ENCODE results near the gene FOXO3. TPM values are rescaled to one million over a fixed set of nuclear protein-coding genes. Genes with fewer than 3 reads are reported as not detected.

Gene FOXO3
- total RNA-seq, 1 donor from 2014 or later: 56.0 TPM

DNA sequence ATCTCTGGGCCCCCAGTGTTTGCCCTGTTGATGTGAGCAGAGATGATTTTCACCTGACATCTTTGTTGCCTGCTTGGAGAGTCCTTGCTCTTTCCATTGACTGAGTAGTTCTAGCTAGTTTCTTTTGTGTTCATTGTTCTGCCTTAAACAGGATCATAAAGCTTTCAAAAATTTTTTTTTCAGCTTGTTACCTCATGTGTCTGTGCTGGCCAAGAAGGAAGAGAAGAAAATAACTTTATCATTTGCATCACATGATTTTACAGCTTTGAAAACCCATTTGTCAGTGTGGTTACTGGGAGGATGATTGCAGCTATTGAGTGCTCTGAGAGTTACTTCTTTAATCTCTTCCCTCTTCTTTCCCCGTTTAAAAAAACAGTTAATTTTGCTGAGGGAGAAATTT is 16.0 kb downstream of the FOXO3 start:
- no peak for DNase-seq

GRCh38 chr6:108578166-108578565 is 17.4 kb downstream of the FOXO3 start:
- DNase-seq: no peak

- no peak for DNase-seq
Measured at GRCh38 chr6:108578595-108579327, 18.0 kb downstream of the FOXO3 start.

DNA sequence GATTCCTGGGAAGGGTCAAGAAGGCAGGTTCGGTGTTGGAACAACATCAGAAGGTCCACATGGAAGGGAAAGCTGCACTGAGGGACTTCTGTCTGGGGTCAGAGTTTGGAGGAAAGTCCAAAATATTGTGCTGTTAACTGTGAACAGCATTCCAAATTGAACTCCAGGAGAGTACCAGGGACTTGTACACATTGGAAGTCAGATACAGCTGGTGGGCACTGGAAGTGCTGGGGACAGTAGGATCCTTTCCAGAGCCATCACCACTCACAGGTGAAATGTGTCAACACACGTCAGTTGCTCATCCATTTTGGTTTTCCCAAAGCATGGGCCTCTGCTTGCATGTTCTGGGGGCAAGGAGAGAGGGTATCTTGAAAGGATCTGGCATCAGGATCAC is 18.6 kb downstream of the FOXO3 start:
- DNase-seq: no peak

DNA sequence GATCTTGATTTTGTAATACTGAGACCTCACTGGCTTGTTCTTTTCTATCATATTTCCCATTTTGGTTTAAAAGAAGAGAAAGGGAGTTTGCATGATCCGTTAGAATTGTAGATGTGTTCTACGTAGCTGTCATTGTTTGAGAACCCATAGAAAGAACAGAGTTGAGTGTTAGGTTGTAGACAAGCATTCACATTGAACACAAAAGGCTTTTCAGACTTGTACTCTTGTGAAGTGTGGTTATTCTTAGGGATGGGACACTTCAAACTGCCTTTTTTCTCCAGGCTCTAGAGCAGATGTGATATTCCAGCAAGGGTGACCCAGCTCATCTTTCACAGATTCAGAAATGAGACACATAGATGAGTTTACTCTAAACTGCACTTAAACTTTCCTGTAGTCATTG is 19.9 kb downstream of the FOXO3 start:
- no peak for DNase-seq

GRCh38 chr6:108581237-108581931 is 20.7 kb downstream of the FOXO3 start:
- no peak for DNase-seq

DNA sequence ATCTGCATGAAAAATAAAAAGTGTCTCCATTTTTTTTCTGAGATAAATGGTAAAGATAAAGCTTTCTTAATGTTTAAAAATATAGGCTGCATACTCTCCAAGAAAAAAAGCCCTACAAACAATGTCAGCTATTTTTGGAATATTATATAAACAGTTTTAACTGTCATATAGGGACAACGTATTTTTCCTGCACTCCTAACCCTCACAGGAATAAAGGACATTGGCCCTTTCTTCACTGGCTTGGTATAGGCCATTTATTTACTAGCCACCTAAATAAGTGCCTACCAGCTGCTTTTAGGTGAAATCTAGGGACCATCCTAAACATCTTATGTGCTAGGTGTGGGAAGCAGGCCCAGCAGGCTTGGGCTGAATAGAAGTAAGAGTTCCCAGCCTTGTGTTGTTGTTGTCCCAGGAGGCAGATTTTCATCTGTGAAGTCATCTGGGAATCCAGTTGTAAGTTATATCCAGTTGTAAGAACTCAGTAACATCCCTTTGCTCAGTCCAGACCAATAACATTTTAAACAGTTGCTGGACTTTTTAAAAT is 21.3 kb downstream of the FOXO3 start:
- DNase-seq: no peak

- DNase-seq: no peak
Measured at GRCh38 chr6:108582618-108583017, 21.9 kb downstream of the FOXO3 start.

GRCh38 chr6:108584323-108584722 is 23.6 kb downstream of the FOXO3 start:
- no peak for DNase-seq

- no peak for DNase-seq
Measured at GRCh38 chr6:108585359-108585758, 24.6 kb downstream of the FOXO3 start.

DNA sequence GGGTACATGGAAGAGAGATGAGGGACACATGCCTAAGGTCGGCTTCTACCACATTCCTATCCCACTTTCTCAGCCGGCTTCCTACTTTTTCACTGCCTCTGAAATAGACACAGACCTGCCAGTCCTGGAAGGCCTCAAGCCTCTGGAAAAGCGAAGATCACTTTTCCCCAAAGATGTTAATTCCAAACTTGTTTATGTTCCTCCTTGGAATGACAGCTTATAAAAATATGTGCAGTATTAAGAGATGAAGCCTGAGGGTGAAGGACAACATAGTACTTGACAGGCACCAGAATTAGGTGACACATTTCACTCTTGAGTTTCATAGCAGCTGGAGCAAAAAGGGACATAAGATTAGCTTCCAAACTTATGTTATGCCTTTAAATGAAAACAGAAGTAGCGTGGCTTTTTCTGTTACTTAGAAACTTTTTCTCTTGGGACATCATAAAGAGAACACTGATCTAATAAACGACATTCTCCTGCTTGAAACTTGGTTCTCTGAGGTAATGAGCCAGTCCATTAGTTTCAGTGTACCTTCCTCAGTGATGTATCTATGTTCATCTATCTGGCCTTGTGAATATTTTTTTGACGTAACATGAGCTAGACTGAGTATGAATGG is 25.3 kb downstream of the FOXO3 start:
- DNase-seq: no peak

DNA sequence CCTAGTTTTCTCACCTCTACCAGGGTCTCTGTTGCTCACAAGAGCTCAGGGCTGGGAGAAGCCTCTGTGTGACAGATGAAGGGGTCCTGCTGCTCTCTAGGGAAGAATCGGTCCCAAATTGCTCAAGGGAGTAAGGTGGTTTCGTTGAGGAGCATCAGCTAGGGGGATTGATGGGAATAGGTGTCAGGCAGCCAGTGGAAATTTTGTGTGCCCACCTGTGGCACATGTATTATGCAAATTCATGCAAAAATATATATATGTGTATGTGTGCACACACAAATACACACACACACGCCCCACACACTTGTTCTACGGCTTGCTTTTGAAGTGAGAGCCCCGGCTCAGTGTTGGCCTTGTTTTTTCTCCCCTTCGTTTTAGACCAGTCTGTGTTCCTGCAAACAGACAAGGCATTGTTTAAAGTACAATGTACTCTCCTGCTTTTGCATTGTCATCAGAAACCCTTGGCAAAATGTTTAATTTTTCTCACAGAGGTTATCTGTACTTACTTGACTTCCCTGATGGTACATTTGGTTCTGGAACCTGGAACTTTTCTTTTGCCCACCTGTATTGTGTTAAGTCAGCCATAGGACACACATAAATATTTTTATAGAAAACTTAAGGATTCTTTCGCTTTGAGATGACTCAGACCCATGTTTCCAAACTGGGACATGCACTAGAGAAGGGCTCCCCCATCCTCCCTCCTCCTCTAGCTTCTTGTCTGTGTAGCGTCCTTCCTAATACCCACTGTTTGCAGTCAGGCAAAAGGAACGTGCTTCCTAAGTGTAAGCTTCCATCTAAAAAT is 26.7 kb downstream of the FOXO3 start:
- DNase-seq: no peak

GRCh38 chr6:108588586-108588985 is 27.9 kb downstream of the FOXO3 start:
- no peak for DNase-seq

DNA sequence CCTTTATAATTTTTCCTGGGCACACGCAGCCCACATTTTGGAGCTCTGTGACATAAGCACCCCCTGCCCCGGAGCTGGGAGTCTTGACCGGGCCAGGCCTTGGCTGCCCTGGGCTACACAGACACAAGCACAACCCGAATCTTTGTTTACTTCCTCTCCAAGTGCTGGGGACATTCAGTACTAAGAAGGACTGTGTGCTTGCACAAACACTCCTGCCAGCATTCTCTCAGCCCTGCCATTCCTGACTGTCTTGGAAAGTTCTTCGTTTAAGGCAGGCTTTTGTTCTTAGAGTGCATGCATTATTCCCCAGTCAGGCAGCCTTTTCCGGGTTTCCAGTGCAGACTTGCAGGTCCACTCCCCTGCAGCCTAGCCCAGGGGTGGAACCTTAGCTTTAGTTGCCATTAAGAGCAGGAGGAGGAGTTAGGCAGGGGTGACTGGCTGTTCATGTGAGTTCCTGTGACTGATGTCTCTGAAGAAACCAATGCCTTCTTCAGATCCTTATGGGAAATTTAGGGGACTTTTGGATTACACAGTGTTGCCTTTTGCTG is 28.6 kb downstream of the FOXO3 start:
- peak; percentile 53 for DNase-seq

GRCh38 chr6:108591040-108591816 is 30.5 kb downstream of the FOXO3 start:
- DNase-seq: no peak

- DNase-seq: no peak
Measured at GRCh38 chr6:108592371-108593337, 31.9 kb downstream of the FOXO3 start.

DNA sequence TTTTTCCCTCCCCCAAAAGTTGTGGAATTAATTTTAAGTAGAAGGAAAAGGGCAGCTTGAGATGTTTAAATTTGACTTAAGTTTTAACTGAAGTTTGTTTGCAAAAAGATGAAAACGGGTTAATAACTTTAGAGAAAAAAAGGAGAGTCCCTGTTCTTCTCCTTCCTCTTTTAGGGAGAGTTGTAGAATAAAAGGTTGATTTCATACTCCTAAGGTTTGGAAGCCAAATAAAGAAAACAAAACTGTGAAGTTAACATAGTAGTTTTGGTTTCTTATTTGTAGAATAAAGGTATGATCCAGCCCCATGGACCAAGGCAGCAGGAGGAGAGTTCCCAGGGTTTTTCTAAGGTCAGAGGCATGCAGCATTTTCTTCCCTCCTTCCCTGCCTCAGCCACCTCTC is 33.4 kb downstream of the FOXO3 start:
- no peak for DNase-seq

- no peak for DNase-seq
Measured at GRCh38 chr6:108594640-108595039, 33.9 kb downstream of the FOXO3 start.

DNA sequence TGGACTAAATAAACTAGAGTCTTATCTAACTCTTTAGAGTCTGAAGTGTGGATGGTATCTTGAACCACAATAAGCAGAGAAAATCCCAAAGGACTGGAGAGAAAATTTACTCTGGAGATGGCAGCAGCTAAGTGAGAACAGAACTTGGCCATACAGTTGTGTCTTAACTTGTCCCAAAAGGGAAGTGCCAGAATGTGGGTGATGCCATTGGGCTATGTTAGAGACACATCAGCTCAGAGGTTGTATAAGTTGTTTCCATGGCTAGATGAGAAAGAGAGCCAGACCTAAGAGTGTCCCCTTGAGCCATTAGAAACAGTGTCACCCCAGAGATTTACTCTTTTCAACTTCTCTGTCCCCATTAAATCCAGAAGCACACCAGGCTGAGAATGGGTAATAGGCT is 36.2 kb downstream of the FOXO3 start:
- DNase-seq: no peak

Data from occipital lobe (tissue), 2 donors.